Fibroblast of skin of scalp (primary cell): ENCODE data around the gene SAXO1.

ENCODE experiments used
- DNase-seq: peaks from one replicate; pipeline ENCODE4 v3.0.0-alpha.2; 2013

The SAXO1 gene

DNA sequence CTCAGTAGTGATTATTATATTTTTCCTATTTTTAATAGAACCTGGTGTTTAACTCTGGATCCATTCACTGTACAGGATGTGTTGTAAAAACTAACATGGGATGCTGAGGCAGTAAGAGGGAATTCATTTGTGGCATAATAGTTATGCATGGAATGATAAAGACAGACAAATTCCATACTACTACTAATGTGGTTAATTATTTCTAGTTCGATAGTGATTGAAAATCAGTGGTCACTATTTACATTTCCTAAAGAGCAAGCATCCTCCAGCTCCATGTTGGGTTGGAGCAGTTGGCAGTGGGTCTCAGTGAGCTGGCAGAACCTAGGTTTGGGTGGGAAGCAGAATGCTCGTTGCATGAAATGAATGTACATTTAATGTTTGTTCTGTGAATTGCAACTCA lies 122.6 kb downstream of the SAXO1 start:
- DNase-seq, result peak; percentile 52

- DNase-seq, result no peak
These were observed 123.6 kb downstream of the SAXO1 start for GRCh38 chr9:18909140-18910018.

- DNase-seq, result no peak
These were observed 124.9 kb downstream of the SAXO1 start for GRCh38 chr9:18907927-18908625.

- DNase-seq, result peak; percentile 67
These were observed 126.2 kb downstream of the SAXO1 start for GRCh38 chr9:18906656-18907395.

DNA sequence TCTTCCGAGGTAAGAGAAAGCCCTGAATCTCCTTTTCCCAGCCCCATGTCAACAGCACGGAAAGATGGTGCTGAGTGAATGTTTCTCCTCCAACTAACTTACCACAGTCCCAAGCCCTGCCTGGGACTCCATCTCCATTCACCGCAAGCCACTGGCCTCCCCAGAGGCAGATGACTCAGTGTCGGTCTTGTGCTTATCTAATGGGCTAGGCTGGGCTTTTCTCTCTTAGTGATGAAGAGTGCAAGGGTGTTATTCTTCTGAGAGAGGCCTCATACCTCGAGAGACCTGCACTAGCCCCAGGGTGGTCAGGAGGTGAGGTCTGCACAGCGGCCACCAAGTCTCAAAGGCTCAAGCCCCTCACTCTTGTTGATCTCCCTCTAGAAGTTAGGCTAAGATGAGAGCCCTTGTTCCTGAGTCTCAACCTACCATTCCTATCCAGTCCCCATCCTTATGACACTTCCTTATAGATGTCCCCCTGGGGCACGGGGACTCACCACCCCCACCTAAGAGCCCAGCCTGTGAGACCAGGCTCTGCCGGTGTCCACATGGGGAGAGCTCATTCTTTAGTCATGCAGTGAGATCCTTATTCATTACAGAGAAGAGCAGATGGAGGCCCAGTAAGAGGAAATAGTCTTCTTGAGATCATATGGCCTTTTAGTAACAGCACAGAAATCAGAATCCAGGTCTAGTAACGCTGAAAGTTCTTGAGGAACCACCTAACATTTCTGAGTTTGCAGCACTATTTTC lies 127.0 kb downstream of the SAXO1 start:
- DNase-seq, result peak; percentile 80

DNA sequence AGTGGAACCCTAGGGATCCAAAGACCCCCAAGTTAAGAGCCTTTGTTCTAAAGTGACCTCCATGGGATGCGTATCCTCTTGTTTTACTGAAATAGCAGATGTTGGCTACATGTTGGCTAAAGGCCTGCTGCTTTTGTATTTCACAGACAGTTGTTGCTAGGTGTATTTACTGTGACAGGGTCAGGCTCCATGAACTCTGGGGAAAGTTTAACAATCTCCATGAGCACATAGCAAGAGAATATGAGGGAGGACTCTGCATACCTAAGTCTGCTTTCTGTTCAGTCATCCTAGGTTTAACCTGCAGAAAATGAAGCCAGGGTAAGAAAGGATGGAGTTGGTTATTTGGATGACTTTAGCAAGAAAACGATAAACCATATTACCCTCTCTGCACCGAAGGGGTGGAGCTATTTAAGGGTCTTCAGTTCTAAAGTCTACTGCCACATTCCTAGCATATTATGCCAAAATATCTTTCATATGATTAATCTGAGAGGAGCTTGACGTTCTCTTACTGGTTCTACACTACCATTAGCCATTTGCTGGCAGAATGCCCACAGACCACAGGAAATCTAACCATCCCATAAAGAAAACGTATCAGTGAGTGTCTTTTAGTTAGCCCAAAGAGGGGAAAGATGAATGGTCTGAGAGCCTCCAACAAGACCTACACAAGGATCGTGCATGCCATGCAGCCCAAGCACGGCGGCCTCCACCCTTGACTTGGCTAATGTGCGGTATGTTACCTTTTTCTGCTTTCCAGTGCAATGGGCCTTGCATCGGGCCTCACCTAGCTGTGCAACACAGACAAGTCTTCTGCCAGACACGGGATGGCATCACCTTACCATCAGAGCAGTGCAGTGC lies 127.8 kb downstream of the SAXO1 start:
- DNase-seq, result peak; percentile 93

GRCh38 chr9:18903450-18903849 lies 129.6 kb downstream of the SAXO1 start:
- no peak for DNase-seq

GRCh38 chr9:18896531-18897179 lies 136.4 kb downstream of the SAXO1 start:
- no peak for DNase-seq

DNA sequence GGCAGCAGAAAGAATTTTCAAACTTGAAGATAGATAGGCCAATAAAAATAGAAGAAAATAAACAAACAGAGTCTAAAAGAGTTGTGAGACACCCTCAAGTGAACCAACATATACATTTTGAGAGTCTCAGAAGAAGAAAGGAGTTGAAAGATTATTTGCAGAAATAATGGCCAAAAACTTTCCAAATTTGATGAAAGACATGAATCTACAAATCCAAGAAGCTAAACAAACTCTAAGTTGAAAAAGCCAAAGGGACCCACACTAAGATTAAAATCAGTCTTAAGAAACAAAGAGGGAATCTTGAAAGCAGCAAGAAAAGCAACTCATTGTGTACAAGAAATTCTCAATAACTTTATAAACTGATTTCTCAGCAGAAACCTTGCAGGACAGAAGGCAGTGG lies 137.0 kb downstream of the SAXO1 start:
- no peak for DNase-seq

- no peak for DNase-seq
These were observed 139.5 kb downstream of the SAXO1 start for GRCh38 chr9:18893491-18893890.

DNA sequence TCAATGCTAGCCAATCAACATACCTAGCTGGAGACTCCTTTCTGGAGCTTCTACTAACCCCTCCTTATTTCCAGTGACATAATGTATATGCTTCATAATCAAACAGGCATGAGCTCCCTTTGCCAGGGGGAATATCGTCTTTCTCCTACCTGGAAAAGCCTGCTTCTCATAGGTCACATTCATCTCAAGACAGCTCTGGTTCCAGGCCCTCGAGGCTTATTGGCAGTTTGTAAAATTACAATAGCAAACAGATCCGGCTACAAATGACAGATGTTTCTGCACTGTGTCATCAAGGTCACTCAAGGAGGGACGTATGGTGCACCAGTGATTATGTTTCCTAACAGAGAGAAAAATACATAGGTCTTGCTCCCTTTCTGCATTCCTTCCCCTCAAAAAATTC lies 140.0 kb downstream of the SAXO1 start:
- DNase-seq, result no peak

GRCh38 chr9:18891946-18892670 lies 140.9 kb downstream of the SAXO1 start:
- DNase-seq, result no peak

- DNase-seq, result peak; percentile 78
These were observed 142.6 kb downstream of the SAXO1 start for GRCh38 chr9:18890372-18890771.

GRCh38 chr9:18889550-18889949 lies 143.5 kb downstream of the SAXO1 start:
- no peak for DNase-seq

GRCh38 chr9:18888290-18888689 lies 144.7 kb downstream of the SAXO1 start:
- no peak for DNase-seq

DNA sequence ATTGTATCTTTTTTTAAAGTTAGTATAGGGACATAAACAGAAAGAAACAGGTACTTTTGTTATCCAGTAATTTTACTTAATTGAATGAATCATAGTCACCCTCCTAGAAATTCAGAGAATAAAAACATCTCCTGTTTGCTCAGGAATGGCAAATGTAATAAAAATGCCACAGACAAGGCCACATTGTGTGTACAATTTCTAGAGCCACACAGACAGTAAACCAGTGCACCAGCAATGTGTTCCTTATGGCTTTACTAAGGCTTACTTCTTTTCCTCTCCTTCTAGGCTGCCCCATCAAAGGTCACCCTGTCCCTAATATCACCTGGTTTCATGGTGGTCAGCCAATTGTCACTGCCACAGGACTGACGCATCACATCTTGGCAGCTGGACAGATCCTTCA lies 145.5 kb downstream of the SAXO1 start:
- DNase-seq, result no peak

- DNase-seq, result no peak
These were observed 151.3 kb downstream of the SAXO1 start for GRCh38 chr9:18881758-18882157.

DNA sequence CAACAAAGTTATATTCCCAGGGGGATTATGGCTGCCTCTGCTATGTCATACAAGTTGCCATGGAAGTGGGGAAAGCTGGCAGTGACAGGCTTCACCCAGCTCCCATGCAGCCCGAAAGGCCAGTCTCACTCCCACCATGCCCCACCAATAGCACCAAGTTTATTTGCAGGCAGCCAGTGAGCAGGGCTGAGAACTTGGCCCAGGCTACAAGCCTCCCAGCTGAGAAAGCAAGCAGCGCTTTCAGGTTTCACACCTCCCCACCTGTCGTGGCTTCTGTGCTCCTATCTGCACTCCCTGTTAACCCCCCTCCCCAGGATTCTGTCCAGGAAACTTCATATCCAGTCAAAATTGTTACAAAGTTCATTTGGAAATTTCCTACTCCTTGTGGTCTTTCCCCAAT lies 155.0 kb downstream of the SAXO1 start:
- no peak for DNase-seq
